COLO829 (cell line): ENCODE data around the gene GJA1.

Source experiments
- DNase-seq: peaks from one replicate; pipeline ENCODE4 v3.0.0; 2012; ENCODE audit warnings: low spot score

The GJA1 gene

GRCh38 chr6:121485359-121485811 is 49.9 kb downstream of the GJA1 start:
- DNase-seq: peak; percentile 35

- no peak for DNase-seq
These were observed 56.1 kb downstream of the GJA1 start for GRCh38 chr6:121491576-121491975.

- no peak for DNase-seq
These were observed 57.1 kb downstream of the GJA1 start for GRCh38 chr6:121492536-121492935.

GRCh38 chr6:121497970-121498375 is 62.5 kb downstream of the GJA1 start:
- DNase-seq: no peak

- DNase-seq: no peak
These were observed 63.2 kb downstream of the GJA1 start for GRCh38 chr6:121498481-121499276.
